ENCODE results near the gene STEEP1.

STEEP1 gene

DNA sequence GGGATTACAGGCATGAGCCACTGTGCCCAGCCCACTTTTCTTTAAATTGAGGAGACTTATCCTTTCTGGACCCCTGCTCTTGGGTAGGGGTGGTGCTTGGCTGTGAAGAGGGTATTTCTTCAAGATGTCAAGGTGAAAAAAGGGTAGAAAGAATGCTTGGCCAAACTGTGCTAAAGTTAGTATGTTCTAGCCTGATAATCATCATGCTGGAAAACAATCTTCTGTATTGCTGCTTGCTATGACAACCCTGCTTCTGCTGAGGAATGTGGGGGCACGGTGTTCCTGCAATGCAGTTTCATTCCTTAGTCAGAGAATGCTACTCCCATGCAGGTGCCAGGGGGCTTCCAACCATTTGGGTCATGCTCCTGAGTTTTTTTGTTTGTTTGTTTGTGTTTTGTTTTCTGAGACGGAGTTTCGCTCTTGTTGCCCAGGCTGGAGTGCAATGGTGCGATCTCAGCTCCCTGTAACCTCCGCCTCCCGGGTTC lies 5.2 kb upstream of the STEEP1 start:
- no peak for TF ChIP-seq TAF1 (IDR thresholded peaks at IDR 0.05; ENCODE audit: borderline replicate concordance, insufficient read depth, low read length)
- TF ChIP-seq POLR2AphosphoS5 (IDR thresholded peaks at IDR 0.05; ENCODE audit: low read depth, low read length): no peak
- no peak for TF ChIP-seq FOXP2 (optimal IDR thresholded peaks at IDR 0.05; ENCODE audit: borderline replicate concordance, extremely low read depth, extremely low read length, insufficient read depth)
- TF ChIP-seq, protein P1, sequence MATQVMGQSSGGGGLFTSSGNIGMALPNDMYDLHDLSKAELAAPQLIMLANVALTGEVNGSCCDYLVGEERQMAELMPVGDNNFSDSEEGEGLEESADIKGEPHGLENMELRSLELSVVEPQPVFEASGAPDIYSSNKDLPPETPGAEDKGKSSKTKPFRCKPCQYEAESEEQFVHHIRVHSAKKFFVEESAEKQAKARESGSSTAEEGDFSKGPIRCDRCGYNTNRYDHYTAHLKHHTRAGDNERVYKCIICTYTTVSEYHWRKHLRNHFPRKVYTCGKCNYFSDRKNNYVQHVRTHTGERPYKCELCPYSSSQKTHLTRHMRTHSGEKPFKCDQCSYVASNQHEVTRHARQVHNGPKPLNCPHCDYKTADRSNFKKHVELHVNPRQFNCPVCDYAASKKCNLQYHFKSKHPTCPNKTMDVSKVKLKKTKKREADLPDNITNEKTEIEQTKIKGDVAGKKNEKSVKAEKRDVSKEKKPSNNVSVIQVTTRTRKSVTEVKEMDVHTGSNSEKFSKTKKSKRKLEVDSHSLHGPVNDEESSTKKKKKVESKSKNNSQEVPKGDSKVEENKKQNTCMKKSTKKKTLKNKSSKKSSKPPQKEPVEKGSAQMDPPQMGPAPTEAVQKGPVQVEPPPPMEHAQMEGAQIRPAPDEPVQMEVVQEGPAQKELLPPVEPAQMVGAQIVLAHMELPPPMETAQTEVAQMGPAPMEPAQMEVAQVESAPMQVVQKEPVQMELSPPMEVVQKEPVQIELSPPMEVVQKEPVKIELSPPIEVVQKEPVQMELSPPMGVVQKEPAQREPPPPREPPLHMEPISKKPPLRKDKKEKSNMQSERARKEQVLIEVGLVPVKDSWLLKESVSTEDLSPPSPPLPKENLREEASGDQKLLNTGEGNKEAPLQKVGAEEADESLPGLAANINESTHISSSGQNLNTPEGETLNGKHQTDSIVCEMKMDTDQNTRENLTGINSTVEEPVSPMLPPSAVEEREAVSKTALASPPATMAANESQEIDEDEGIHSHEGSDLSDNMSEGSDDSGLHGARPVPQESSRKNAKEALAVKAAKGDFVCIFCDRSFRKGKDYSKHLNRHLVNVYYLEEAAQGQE (IDR thresholded peaks at IDR 0.05; ENCODE audit: insufficient read depth in 1 of 2, low read depth in 2 of 2, low read length in 2 of 2): no peak
- TF ChIP-seq SIN3A (IDR thresholded peaks at IDR 0.05; ENCODE audit: borderline replicate concordance, insufficient read depth, low read length): no peak

DNA sequence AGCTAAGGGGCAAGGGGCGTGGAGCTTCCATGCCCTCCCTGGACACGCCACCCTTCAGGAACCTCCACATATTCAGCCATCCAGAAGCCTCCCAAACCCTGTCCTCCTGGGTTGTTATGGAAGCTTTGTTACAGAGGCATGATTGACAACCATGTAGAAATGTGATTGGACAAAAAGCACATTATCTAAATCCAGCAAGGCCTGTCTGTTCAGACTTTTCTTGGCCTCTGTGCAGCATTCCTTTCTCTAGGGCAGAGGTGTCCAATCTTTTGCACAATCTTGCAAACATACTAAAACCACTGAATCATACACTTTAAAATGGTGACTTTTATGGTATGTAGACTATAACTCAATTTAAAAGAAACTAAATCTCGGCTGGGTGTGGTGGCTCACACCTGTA lies 12.7 kb downstream of the STEEP1 start:
- TF ChIP-seq, protein P1 (IDR thresholded peaks at IDR 0.05; ENCODE audit: insufficient read depth in 1 of 2, low read depth in 2 of 2, low read length in 2 of 2): no peak
- no peak for TF ChIP-seq SIN3A (IDR thresholded peaks at IDR 0.05; ENCODE audit: borderline replicate concordance, insufficient read depth, low read length)
- no peak for TF ChIP-seq POLR2AphosphoS5 (IDR thresholded peaks at IDR 0.05; ENCODE audit: low read depth, low read length)
- TF ChIP-seq FOXP2 (optimal IDR thresholded peaks at IDR 0.05; ENCODE audit: borderline replicate concordance, extremely low read depth, extremely low read length, insufficient read depth): no peak
- TF ChIP-seq TAF1 (IDR thresholded peaks at IDR 0.05; ENCODE audit: borderline replicate concordance, insufficient read depth, low read length): no peak

DNA sequence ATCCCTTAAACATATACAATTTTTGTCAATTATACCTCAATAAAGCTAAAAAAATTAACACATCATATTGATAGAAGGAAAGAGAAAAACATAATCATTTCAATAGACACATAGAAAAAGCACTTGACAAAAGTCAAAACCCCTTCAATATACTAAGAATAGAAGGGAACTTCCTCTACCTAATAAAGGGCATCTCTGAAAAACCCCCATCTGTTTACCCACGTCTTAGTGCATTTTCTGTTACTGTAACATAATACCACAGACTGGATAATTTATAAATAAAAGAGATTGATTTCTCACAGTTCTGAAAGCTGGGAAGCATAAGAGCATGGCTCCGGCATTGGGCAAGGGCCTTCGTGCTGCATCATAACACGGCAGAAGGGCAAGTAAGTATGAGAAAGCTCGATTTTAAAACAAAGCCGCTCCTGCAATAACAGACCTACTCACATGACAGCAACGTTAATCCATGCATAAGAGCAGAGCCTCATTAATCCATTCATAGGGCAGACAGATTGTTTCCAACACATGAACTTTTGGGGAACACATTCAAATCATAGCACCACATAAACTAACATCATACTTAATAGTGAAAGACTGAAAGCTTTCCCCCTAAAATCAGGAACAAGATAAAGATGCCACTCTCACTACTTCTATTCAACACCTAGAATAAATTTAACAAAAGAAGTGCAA lies 15.7 kb downstream of the STEEP1 start:
- TF ChIP-seq, protein P1 (IDR thresholded peaks at IDR 0.05; ENCODE audit: insufficient read depth in 1 of 2, low read depth in 2 of 2, low read length in 2 of 2): no peak
- TF ChIP-seq POLR2AphosphoS5 (IDR thresholded peaks at IDR 0.05; ENCODE audit: low read depth, low read length): no peak

DNA sequence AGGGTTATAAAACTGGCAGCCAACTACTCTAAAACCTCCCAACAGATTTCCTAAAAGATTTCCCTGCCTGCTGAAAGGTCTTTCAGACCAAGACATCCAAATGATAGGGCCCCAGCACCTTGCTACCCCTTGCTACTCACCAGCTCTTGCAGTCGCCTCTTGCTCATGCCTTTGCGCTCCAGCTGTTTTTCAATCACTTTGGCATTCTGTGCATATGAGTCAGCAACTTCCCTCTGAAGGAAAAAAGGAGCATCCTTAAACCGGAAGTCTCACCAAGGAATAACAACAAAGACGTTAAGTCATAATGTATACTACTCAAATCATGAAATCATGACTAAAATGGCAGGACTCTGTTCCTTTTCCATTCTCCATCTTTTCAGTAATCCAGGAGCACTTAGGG lies 24.0 kb downstream of the STEEP1 start:
- TF ChIP-seq SIN3A (IDR thresholded peaks at IDR 0.05; ENCODE audit: borderline replicate concordance, insufficient read depth, low read length) (no peak), TAF1 (IDR thresholded peaks at IDR 0.05; ENCODE audit: borderline replicate concordance, insufficient read depth, low read length) (no peak), POLR2AphosphoS5 (IDR thresholded peaks at IDR 0.05; ENCODE audit: low read depth, low read length) (no peak)

DNA sequence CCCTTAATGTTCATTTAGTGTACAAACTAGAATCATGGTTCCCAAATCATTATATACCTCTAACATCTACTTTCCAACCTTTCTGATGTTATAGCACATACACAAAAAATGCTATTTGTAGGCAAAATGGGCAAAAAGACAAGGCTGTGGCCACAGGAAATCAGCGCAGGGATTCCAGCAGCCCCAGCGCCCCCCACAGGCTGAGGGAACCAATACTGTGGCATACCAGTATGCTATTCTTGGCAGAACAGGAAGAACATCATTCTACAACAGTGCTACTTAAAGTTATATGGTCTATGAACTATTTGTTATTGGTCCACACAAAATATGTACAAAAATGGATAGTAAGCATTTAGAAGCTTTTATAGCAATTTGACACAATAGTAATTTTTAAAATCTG lies 25.3 kb downstream of the STEEP1 start:
- TF ChIP-seq POLR2AphosphoS5 (IDR thresholded peaks at IDR 0.05; ENCODE audit: low read depth, low read length) (no peak), SIN3A (IDR thresholded peaks at IDR 0.05; ENCODE audit: borderline replicate concordance, insufficient read depth, low read length) (no peak), TAF1 (IDR thresholded peaks at IDR 0.05; ENCODE audit: borderline replicate concordance, insufficient read depth, low read length) (no peak), FOXP2 (optimal IDR thresholded peaks at IDR 0.05; ENCODE audit: borderline replicate concordance, extremely low read depth, extremely low read length, insufficient read depth) (no peak)
- TF ChIP-seq, protein P1 (IDR thresholded peaks at IDR 0.05; ENCODE audit: insufficient read depth in 1 of 2, low read depth in 2 of 2, low read length in 2 of 2): no peak
